Uterus (tissue), 2 donors: Measurements from ENCODE around the gene MLF2.

Experiments used
- POLR2A ChIP-seq, 2 donors: fragments of 450-650 bp; IDR thresholded peaks; one replicate each; pipeline ENCODE4 v1.6.1; 2016; ENCODE audit warnings: antibody characterized with exemption in 2 of 2, mild to moderate bottlenecking in 1 of 2, moderate library complexity in 1 of 2
- TF ChIP-seq, protein P1 (sequence below), 4 experiments: fragments of 200-600 bp in 2 of 4; fragments of 450-650 bp in 2 of 4; sonication (generic) in 2 of 4; IDR thresholded peaks; one replicate each; pipeline ENCODE4 v1.5.1; 2016 to 2019; ENCODE audit warnings: antibody characterized with exemption in 4 of 4, mild to moderate bottlenecking in 2 of 4, moderate library complexity in 1 of 4

GRCh38 chr12:6751767-6752166 lies 1.2 kb downstream of the MLF2 start:
- TF ChIP-seq, protein P1, sequence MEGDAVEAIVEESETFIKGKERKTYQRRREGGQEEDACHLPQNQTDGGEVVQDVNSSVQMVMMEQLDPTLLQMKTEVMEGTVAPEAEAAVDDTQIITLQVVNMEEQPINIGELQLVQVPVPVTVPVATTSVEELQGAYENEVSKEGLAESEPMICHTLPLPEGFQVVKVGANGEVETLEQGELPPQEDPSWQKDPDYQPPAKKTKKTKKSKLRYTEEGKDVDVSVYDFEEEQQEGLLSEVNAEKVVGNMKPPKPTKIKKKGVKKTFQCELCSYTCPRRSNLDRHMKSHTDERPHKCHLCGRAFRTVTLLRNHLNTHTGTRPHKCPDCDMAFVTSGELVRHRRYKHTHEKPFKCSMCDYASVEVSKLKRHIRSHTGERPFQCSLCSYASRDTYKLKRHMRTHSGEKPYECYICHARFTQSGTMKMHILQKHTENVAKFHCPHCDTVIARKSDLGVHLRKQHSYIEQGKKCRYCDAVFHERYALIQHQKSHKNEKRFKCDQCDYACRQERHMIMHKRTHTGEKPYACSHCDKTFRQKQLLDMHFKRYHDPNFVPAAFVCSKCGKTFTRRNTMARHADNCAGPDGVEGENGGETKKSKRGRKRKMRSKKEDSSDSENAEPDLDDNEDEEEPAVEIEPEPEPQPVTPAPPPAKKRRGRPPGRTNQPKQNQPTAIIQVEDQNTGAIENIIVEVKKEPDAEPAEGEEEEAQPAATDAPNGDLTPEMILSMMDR (IDR thresholded peaks at IDR 0.05): no peak
- no peak for TF ChIP-seq POLR2A (IDR thresholded peaks at IDR 0.05)
